ENCODE results near the gene ANKRD11.
"Not testable (repeated sequence)": the region's sequence is repeated elsewhere in the genome, so short reads cannot be mapped to it uniquely, and the experiment has no call there.

ANKRD11 gene

GRCh38 chr16:89277049-89277448 is 213.3 kb downstream of the ANKRD11 start:
- peak; percentile 26 for DNase-seq

- DNase-seq: no peak
Measured at GRCh38 chr16:89275837-89276720, 214.3 kb downstream of the ANKRD11 start.

GRCh38 chr16:89275284-89275584 is 215.1 kb downstream of the ANKRD11 start:
- DNase-seq: no peak

- no peak for DNase-seq
Measured at GRCh38 chr16:89274561-89275283, 215.6 kb downstream of the ANKRD11 start.

- no peak for DNase-seq
Measured at GRCh38 chr16:89273741-89274472, 216.5 kb downstream of the ANKRD11 start.

GRCh38 chr16:89272631-89273030 is 217.7 kb downstream of the ANKRD11 start:
- no peak for DNase-seq

GRCh38 chr16:89270666-89271345 is 219.6 kb downstream of the ANKRD11 start:
- DNase-seq: no peak

- DNase-seq: no peak
Measured at GRCh38 chr16:89269805-89270665, 220.3 kb downstream of the ANKRD11 start.

GRCh38 chr16:89268987-89269735 is 221.2 kb downstream of the ANKRD11 start:
- DNase-seq: no peak

GRCh38 chr16:89268585-89268984 is 221.8 kb downstream of the ANKRD11 start:
- DNase-seq: no peak

GRCh38 chr16:89267746-89268145 is 222.6 kb downstream of the ANKRD11 start:
- not testable (repeated sequence) for DNase-seq

- no peak for DNase-seq
Measured at GRCh38 chr16:89266521-89267134, 223.7 kb downstream of the ANKRD11 start.

GRCh38 chr16:89265647-89266046 is 224.7 kb downstream of the ANKRD11 start:
- DNase-seq: no peak

- DNase-seq: no peak
Measured at GRCh38 chr16:89264800-89265550, 225.4 kb downstream of the ANKRD11 start.

GRCh38 chr16:89261691-89262563 is 228.4 kb downstream of the ANKRD11 start:
- DNase-seq: no peak

- not testable (repeated sequence) for DNase-seq
Measured at GRCh38 chr16:89259901-89260300, 230.5 kb downstream of the ANKRD11 start.

GRCh38 chr16:89257757-89258465 is 232.4 kb downstream of the ANKRD11 start:
- no peak for DNase-seq

- no peak for DNase-seq
Measured at GRCh38 chr16:89257281-89257731, 233.1 kb downstream of the ANKRD11 start.
